NCI-H446 treated with DMSO at 0.1 percent for 48 hours (cell line): Measurements from ENCODE around the gene RIPPLY2.
"Not testable (repeated sequence)": the region's sequence is repeated elsewhere in the genome, so short reads cannot be mapped to it uniquely, and the experiment has no call there.

Experiments
- DNase-seq: peaks from one replicate; lab custom pipeline; 2025; lab: John Stamatoyannopoulos, UW

Gene RIPPLY2

DNA sequence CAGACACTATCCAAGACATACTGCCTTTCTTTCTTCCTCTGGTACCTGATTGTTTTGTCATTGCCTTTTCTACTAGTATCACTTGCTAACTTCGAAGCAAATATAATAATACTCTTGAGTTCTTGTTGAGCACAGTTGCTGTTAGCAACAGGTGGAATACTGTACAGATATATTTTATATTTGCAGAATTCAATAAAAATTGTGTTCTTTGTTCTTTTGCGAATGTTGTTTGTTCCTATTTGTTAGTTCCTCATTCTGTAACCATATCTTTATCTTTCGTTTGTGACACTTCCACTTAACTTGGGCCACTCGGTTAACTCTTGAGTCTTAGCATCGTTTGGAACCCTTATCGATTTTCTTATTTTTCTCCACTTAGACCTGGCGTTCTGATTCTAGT is 7.2 kb downstream of the RIPPLY2 start:
- DNase-seq = no peak

DNA sequence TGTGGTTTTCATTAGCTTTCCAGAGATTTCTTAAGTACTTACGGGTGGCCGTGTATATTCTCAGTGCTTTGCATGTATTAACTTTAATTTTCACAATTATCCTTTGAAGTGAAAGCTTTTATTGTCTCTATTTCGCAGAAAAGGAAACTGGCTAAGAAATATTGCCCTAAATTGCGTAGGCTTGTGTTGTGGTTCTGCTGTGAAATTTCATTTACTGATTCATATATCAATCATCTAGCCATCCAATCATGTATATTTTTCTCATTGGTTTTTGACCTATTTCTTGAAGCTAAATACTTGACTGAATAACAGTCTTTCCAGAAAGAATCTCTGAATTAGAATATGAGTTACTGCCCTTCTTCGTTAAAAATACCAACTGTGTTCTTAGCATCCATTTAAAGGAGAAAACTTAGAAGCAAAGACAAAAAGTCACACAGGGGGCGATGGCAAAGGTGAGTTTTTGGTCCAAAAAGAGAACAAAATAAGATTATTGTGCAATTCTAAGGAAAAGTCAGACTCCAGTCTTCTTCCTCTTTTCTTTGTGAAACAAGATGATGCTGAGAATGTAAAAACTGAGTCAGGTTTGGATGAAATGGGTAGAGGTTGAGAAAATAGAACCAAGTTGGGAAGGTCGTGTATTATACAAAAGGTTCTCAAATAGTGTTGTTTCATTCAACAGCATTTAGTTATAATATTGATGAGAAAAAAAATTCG is 7.8 kb downstream of the RIPPLY2 start:
- no peak for DNase-seq

DNA sequence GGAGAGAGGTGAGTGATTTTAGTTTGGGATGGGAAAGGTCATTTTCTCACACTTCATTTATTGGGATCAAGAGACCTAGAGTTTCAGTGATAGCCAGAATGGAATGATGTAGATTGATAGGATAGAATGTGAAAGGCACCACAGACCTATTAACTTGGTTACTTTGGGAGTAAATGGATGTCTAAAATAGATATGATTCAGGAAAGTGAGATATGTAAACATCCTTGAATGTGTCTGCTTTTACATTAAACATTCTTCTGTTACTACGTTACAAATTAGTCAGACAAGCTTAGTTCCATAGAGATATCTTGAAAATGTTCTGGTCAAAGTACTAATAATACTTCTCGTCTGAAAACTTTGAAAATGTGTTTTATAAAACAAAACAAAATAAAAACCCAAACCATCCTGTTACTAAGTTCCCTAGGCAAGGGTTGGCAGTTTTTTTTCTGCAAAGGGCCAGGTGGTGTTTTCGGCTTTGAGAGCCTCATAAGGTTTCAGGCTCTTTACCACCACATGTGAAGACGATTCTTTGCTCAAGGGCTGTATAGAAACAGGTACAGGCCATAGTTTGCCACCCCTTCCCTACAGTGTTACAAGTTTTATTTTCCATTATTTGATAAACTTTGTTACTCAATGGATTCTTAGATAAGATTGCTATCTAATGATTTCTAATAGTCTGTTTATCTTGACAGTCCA is 9.8 kb downstream of the RIPPLY2 start:
- no peak for DNase-seq

DNA sequence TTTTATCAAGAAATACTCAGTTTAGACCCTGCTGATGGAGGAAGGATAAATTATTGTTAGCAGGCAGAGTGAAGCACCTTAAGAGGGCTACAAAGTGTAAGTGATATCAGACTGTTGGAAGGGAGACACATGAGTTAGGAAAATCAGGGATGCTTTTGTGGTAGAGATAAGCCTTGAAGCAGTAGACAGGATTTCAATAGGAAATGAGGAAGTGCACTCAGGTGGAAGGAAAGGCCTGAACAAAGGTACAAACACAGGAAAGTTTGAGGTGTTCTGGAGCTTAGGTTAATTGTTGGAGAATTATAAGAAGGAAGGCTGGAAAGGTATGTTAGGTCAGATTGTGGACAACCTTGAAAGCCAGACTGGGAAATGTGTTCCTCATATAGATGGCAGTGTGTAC is 13.9 kb downstream of the RIPPLY2 start:
- no peak for DNase-seq

DNA sequence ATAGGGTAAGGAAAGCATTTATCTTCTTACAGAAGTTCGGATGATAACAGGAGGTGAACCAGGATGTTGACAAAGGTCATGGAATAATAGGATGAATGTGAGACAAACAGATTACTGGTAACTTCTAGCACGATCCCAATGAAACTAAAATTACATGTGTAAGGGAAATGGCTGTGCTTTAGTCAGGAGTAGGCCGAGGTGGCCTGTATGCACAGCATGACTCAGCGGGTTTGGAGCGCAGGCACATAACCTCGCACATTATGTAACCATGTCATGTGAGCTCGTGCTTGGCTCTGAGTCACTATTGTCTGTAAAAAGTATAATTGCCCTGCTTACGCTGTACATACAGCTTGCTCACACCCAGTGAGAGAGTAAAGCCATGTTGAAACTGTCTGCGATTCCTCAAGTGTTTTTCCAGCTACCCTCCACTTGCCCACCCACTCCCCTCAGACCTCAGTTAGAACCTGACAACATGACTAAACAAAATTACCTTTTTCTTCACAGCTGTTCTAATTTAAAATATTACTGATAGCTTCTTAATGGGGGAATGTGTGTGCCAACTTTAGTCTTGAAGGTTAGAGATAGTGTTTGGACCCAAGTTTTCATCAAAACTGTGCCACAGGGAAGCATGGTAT is 14.5 kb downstream of the RIPPLY2 start:
- no peak for DNase-seq

DNA sequence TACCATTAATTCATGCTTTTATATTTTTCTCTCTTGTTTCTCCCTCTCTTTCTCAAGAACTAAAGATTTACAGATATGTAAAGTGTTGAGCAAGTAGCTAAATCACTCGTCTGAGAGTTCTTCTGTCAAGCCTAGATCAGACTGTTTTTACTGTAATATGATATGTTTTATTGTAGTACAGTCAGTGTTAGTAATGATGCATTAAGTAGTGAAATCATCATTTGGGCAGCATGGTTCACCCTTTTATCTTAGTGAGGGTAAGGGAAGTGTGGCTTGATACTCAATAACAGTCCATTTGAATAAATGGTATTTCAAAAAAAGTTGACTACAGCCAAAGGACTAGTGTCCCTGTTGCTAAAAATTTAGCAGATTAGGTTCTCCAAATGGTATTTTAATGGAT is 15.5 kb downstream of the RIPPLY2 start:
- no peak for DNase-seq

DNA sequence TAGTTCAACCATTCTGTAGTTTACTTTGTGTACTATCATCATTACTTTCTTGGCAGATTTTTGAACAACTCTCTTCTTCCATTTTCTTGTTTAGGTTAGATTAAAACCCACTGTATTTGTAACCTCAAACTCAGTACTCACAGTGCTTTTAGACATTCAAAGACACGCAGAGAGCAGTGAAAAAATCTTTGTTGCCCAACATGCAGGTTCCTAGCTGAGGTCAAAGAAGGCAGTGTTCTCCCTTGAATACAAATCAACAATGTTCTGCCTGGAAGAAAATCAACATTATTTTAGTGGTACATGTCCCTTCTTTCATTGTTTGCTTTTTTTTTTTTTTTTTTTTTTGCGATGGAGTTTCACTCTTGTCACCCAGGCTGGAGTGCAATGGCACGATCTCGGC is 17.5 kb downstream of the RIPPLY2 start:
- no peak for DNase-seq

DNA sequence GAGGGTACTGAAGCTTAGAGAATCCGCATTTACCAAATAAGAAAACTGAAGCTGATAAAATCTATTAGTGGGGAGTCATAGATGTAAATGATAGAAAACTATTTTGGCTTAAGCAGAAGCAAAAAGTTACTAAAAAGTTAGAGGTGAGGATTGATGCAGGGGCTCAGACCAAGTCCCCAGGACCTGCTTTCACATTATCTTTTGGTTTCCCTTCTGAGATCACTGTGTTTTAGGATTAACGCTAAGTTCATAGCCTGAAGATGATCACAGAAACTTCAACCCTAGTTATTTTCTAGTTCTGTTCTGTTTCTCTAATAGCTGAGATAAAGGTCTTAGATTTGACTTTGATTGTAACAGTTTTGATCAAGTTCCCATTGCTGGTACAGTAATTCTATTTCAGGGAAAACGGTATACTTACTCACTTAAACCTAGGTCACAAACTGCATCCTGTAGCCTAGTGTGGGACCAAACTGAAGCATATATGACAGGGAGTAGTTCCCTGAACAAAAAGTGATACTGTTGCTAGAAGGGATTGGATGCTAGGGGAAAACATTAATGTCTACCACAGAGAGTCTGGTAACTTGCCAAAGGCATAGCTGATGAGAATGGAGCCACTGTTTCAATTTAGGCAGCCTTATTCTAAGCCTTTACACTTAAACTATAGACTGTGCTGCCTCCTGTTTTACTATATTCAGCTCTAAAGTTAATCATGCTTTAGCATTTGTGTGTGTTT is 19.4 kb downstream of the RIPPLY2 start:
- DNase-seq = no peak

DNA sequence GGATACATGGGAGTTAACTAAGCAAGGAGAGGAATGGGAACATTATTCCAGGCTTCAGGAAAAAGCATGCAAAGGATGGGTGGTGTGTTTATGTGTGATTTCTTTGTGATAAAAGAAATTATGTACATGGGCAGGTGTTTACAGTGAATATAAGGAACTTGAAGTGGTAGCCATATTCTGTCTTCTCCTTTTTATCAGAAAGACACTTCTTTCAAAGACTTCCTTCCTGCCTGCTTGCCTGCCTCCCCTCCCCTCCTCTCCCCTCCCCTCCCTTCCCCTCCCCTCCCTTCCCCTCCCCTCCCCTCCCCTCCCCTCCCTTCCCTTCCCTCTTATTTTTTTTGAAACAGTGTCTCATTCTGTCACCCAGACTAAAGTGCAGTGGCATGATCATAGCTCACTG is 20.7 kb downstream of the RIPPLY2 start:
- DNase-seq = no peak

DNA sequence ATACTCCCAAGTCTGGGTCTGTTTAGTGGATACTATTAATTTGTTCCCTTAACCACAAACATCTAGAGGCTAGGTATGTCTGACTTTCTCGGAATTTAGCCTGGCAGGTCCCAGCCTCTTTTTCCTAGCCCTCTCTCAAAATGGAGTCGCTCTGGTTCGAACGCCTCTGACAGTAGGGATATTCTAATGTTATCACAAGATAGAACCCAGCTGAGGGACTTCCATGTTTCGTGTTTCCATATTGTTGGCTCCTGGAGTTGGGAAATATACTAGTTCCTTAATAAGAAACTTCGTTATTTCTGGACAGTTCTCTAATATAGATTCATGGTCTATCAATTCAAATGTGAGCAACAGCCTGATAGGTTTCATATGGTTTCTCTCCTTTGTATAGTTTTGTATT is 22.7 kb downstream of the RIPPLY2 start:
- no peak for DNase-seq

DNA sequence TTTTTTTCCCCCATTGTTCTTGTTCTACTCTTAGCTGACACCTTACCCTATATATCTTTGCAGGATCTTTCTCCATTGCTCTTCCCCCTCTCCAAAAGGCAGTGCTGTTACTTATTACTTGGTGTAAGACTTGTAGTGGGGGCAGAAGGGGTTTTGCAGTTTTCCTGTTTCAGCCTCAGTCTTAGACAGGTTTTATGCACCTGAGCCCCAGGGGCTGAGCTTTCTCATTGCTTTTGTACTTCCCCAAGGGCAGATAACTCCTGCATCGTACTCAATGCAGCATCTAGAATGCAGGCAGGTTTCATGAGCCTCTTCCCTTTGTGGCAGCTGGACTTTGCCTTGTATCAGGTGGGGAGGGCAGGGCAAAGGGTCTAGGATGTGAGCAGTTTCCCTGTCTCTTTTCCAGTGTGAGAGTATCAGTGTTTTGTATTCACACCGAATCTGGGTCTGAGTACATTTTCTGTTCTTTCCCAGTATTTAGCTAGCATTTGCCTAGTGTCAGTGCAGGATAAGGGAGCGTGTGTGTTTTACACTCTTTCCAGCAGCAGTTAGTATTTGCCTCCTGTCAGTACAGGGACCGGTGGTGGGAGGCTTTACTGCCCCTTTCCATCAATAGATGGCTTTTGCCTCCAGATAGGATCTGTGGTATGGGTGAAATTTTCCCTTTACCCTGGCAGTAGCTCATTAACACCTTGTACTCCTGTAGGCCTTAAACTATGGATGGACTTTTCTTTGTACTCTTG is 25.9 kb downstream of the RIPPLY2 start:
- DNase-seq = no peak

DNA sequence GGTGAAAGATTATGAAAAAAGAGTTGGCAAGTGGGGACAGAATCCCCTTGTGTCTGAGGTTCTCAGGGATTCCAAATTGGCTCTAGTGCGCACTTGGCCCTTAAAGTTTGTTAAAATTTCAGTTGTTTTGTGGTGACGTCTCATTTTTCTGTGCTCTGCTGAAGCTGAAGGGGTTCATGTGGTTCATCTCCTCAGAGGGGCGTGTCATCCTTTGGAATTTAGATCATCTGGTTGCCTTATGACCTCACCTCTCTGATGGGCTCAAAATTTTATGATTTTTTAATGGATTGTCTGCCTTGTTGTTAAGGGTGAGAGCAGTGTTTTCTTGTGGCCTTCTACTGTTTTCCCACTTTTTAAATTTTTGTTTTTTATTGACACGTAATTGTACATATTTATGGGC is 26.6 kb downstream of the RIPPLY2 start:
- no peak for DNase-seq

DNA sequence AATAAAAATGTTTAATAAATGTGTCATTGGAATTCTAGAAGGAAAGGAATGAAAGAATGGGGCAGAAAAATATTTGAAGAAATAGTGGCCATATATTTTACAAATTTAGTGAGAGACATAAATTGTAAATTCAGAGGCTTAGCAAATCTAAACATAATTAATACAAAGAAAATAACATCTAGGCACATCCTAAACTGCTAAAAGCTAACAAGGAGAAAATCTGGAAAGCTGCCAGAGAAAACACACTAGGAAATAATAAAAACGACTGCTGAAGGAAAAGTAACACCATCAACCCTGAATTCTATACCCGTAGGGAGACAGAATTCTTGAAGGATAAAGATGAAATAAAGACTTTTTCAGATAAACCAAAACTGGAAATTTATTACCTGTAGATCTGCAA is 30.1 kb downstream of the RIPPLY2 start:
- no peak for DNase-seq

DNA sequence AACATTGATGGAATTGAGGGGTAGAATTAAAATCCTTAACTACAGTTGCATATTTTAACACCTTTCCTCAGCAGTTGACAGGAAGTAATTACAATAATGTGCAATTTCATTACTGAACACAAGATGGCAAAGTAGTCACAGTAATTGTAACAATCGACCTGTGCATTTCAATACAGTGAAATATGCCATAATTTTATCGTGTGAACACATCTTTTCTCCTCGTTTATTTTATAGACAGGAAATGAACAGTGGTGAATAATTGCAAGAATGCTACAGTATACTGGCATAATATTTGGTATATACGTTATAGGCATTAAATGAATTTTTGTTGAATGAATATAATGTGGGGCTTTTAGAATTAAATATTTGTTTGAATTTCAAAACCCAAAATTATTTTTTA is 31.4 kb downstream of the RIPPLY2 start:
- DNase-seq = peak; percentile 34

DNA sequence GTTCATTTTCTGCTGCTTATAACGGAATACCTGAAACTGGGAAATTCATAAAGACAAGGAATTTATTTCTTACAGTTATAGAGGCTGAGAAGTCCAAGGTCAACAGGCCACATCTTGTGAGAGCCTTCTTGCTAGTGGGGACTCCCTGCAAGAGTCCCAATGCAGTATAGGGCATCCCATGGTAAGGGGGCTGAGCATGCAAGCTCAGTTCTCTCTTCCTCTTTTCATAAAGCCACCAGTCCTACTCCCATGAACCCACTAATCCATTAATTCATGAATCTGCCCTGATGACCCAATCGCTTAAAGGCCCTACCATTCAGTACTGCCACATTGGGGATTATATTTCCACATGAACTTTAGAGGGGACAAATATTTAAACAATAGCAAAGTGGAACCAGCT is 32.8 kb downstream of the RIPPLY2 start:
- DNase-seq = no peak

DNA sequence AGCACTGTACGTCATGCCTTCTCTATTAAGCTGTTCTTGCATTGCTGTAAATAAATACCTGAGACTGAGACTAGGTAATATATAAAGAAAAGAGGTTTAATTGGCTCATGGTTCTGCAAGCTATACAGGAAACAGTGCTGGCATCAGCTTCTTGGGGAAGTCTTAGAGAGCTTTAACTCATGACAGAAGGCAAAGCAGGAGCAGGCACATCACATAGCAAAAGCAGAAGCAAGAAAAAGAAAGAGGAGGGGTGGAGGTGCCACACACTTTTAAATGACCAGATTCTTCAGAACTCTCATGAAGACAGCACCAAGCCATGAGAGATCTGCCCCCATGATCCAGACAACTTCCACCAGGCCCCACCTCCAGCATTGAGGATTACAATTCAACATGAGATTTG is 36.5 kb downstream of the RIPPLY2 start:
- no peak for DNase-seq

DNA sequence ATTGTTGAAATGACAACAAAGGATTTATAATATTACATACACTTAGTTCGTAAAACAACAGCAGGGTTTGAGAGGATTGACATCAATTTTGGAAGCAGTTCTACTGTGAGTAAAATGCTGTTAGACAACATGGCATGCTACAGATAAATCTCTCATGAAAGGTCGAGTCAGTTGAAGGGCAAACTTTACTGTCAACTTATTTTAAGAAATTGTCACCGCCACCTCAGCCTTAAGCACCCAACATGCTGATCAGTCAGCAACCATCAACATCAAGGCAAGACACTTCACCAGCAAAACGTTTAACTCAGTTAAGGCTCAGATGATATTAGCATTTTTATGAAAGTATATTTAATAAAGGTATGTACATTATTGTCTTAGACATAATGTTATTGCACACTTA is 37.4 kb downstream of the RIPPLY2 start:
- no peak for DNase-seq

DNA sequence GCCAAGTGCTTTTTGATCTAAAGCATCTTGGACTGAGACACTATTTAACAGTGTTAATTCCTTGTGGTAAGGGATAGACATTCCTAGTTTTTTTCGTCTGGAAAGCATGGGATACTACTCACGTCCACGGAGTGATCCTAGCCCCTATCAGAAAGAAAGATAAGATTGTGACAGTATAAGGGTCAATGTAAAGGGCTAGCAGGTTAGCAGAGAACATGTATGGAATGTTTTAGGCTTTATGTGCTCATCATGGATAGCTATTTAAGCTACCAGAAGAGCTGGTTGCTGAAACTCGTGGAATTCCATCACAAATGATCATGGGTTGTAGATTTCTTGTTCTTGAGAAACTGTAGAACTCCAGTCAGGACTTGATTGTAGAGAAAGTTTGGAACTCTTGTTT is 38.4 kb downstream of the RIPPLY2 start:
- no peak for DNase-seq

DNA sequence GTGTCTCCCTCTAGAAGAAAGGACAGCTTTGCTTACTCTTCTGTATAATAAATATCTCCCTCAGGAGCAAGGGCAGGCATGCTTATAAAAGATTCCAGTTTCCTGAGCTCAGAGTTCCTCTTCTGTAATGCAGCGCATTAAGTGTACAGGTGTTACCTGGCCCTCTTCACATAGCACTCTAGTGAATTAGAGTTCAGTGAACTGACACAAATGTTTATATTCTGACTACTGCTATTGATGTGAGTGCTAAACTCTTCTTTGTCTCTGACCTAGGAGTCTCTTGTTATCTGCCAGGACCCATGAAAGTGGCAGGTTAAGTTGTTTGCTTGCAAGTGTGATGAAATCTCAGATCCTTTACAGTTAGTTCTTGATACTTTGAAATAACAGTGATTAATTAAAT is 39.9 kb downstream of the RIPPLY2 start:
- DNase-seq = no peak

DNA sequence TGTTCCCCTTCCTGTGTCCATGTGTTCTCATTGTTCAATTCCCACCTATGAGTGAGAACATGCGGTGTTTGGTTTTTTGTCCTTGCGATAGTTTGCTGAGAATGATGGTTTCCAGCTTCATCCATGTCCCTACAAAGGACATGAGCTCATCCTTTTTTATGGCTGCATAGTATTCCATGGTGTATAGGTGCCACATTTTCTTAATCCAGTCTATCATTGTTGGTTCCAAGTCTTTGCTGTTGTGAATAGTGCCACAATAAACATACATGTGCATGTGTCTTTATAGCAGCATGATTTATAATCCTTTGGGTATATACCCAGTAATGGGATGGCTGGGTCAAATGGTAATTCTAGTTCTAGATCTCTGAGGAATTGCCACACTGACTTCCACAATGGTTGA is 43.9 kb downstream of the RIPPLY2 start:
- not testable (repeated sequence) for DNase-seq

DNA sequence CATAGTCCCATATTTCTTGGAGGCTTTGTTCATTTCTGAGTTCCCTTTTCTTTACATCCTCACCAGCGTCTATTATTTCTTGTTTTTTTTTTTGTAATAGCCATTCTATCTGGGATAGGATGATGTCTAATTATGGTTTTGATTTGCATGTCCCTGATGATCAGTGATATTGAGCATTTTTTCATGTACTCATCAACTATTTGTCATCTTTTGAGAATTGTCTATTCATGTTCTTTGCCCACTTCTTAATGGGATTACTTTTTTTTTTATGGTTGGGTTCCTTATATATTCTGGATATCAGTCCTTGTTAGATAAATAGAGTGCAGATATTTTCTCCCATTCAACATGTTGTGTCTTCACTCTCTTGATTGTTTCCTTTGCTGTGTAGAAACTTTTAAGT is 48.5 kb downstream of the RIPPLY2 start:
- no peak for DNase-seq

DNA sequence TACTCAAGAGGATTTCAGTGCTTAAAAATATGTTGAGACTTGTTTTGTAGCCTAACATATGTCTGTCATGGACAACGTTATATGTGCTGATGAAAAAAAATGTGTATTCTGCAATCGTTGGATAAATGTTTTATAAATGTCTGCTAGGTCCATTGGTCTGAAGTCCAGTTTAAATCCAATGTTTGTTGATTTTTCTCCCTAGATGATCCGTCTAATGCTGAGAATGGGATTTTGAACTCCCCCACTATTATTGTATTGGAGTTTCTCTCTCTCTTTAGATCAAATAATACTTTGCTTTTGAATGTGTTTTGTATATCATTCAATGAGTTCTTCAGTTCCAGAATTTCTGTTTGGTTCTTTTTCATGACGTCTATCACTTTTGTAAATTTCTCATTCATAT is 51.2 kb downstream of the RIPPLY2 start:
- no peak for DNase-seq
